NCI-H526 treated with DMSO at 0.1 percent for 48 hours (cell line): Measurements from ENCODE around the gene GPR83.
"Not testable (repeated sequence)": the region's sequence is repeated elsewhere in the genome, so short reads cannot be mapped to it uniquely, and the experiment has no call there.

Experiments used
- DNase-seq: peaks from one replicate; lab custom pipeline; 2025; lab: John Stamatoyannopoulos, UW

Gene GPR83

DNA sequence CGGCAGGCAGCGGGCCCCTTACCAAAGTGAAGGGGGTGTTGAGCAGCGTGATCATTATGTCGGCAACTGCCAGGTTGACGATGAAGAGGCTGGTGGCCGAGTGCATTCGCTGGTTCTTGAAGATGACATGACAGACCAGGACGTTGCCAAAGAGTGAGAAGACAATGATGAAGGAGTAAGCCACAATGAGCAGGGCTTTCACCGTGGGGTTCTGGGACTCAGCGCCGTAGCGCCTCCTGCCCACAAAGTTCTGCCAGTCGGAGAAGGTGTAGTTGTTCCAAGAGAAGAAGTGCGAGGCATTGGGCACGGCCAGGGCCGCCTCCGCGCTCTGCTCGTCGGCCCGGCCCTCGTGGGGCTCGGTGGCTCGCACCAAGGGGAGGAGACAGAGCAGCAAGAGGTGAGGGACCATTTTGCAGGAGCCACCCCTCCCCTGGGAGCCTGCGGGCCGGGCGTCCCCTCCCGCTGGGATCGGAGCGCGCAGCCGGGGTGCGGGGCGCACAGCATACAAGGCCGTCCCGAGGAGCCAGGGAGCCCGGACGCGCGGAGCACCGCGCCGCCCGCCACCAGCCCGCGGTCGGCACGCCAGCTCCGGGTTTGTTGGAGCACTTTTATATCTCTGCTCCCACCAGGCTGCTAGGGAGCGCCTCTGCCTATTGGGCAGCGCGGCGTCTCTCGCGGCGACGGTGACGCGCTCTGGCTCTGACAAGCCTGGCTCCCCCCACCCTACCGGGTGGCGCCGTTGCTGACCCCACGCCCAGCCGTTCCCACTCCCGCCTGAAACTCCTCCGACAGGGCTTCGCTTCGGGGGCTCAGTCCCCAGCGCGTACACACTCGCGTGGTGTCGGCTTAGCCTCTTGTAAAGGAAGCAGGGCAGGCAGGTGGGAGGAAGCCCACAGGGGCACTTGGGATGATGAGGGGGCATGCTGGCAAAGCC lies at the start of gene GPR83:
TSS of gene GPR83 (minus strand) at position 581 of the 934 bp plus-strand sequence. CDS start at position 409, 172 bp downstream.
- peak; percentile 19 for DNase-seq

DNA sequence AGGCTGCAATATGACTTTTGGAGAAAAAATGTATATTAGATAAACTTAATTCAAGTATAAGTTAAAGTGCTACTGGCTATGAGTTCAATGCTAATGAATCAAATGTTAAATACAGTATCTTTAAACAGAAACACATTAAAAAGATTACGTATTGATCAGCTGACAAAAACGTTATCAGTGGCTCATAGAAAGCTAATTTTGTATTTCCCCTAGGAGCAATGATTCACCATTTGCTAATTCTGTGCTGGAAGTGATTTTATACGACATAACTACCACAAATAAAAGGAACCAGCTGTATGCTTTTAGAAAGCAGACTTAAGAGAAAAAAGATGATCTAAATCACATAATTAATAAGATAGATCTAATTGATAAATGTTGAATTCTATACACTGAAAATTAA lies 48.8 kb upstream of the GPR83 start:
- no peak for DNase-seq

- DNase-seq, result no peak
These were observed 48.2 kb upstream of the GPR83 start for GRCh38 chr11:94449437-94449836.

DNA sequence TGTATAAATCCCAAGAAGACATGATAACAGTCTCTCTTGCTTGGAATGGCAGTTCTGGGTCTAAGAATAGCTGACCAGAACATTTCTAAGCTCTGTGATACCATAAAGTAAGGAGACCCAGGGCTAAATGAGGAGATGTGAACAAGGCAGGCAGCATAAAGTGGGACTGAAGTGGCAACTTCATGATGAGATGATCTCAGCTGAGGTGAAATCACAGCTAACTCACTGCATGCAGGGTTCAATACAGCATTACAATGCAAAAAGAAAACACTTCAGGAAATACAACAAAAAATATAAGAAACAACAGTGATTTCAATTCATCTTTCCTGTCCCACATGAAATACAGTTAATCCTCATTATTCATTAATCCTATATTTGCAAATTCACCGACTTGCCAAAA lies 47.8 kb upstream of the GPR83 start:
- DNase-seq, result no peak

DNA sequence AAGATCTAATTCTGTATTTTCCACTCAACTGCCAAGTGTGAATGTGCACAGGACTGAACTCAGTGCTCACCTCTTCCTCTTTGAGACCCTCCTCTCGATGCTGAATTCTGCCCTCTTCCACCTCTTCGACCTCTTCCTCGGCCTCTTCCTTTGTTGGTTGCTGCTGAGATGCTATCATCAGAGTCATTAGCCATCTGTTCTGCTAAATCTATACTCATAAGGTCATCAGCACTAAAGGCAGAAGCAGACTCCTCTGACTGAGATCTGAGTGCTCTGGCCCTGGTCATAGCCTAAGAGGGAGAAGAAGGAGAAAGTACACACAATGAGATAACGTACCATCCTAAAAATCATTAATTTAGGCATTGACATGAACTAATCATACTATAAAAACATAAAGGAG lies 45.9 kb upstream of the GPR83 start:
- DNase-seq, result no peak

DNA sequence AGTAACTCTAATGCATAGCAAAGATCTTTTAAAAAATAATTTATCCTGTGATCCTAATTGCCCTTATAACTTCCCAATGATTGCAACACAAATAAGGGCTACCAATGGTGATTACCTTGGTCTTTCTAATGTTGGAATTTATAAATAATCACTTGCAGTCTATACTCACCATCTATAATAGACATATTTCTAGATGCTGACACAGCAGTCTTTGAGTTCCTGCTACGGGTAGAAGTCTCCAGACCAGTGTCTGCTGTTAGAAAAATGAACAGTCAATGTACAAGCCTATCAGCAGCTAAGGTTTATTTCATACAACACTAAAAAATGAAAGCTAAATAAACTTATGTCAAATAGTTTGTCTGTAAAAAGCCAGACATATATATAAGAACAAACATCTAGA lies 44.4 kb upstream of the GPR83 start:
- no peak for DNase-seq

DNA sequence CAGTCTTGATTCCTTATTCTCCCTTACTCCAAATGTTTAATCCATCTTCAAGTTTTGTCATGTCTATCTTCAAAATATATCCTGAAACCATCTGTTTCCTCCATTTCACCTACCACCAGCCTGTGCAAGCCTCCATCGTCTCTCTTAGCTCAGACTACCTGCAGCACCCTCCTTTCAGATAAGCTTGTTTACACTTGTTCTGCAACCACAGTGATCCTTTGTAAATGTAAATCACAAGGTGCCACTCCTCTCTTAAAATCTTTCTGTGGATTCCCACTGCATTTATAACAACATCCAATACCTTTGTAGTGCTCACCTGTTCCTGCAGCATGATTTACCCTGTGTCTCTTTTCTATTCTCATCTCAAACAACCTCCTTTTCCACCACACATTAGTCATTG lies 31.8 kb upstream of the GPR83 start:
- DNase-seq, result no peak

DNA sequence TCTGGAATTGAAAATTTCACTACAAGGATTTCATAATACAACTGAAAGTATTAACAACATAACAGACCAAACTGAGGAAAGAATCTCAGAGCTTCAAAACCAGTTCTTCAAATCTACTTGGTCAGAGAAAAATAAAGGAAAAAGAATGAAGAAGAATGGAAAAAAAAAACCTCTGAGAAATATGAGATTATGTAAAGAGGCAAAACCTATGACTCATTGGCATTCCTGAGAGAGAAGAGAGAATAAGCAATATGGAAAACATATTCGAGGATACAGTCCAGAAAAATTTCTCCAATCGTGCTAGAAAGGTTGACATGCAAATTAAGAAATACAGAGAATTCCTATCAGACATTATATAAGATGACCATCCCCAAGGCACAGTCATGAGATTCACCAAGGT lies 23.4 kb upstream of the GPR83 start:
- DNase-seq, result no peak

- DNase-seq, result no peak
These were observed 22.8 kb upstream of the GPR83 start for GRCh38 chr11:94424011-94424410.

DNA sequence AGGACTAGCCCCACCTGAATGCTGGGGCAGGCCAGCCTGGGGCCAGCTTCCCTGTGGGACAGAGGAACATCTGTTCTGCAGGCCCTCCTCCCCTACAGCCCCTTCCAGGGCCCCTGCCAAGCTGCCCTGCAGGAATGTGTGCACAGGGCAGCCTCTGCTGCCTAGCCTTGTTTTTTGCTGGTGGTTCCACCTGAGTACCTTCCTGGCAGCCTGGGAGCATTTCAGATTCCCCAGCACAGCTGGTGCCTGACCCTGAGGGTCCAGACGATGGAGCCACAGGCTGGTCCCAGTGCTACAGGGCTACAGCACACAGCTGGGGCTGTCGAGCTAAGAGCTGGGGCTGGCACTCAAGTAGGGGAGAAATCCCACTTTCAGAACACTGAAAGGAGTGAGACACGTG lies 22.3 kb upstream of the GPR83 start:
- no peak for DNase-seq

GRCh38 chr11:94418123-94418765 lies 17.0 kb upstream of the GPR83 start:
- DNase-seq, result no peak

- DNase-seq, result no peak
These were observed 16.3 kb upstream of the GPR83 start for GRCh38 chr11:94417386-94417987.

DNA sequence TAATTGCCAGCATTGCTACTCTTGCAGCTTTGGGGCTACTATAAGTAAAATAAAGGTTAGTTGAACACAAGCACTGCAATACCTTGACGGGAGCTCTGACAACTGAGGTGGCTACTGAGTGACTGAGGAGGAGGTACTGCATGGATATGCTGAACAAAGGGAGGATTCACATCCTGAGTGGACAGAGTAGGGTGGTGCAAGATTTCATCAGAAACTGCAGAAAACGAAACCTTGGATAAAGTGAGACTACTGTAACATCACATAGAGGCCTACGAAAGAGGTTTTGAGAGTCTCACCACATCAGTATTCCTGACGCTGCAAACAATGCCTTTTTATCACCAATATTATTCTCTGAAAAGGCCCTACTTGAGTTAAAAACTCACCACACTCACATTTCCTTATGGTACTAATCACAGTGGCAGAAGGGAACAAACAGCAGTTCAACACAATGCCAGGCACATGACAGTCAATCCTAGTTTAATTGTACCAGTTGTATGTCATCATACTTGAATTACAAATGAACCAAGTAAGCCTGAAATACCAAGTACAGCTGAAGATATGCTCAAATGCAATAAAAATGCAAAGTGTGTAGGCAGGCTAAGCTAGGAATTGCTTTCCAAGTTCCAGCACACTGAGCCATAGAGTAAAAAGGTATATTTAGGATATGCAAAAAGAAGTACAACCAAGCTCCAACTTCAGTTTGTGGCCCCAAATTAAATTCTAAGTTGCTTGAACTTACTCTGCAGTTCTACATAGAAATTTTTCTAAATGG lies 4.0 kb upstream of the GPR83 start:
- no peak for DNase-seq

DNA sequence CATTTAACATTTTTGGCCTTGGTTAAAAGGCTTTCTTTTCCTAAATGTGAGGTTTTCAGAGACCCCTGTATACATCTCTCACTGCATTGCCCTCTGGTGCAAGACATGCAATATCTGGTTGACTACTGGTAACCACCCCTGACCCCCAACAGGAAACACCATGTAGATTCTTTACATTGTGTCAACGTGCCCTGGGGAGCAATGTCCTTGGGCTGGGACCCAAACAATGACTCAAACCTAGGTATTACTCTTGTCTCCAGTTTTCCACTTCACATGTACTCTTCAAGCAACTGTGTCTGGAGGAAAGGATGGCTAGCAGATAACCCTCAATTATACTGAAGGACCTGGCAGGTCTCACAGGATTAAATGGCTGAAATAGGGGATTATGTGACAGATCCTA lies 1.1 kb upstream of the GPR83 start:
- DNase-seq, result no peak

GRCh38 chr11:94401773-94402265 lies 600 bp upstream of the GPR83 start:
- no peak for DNase-seq

GRCh38 chr11:94400457-94400838 lies 771 bp downstream of the GPR83 start:
- no peak for DNase-seq

DNA sequence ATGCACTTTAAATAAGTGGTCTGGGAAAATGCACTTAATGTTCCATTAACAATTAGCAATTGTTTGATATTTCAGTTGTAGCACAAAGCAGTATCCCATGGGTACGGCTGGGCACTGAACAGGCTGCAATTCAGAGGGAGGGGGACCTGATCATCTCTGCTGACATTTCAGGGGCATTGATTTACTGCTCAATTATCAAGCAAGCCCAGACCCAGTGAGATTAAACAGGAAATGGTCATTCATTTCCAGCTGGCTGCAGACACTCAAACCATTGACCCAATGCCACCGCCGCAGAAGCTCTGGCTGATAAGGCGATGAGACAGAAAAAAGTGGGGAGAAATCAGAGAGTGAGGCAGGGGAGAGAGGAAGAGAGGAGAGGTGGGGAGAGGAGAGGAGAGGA lies 1.2 kb downstream of the GPR83 start:
- no peak for DNase-seq

DNA sequence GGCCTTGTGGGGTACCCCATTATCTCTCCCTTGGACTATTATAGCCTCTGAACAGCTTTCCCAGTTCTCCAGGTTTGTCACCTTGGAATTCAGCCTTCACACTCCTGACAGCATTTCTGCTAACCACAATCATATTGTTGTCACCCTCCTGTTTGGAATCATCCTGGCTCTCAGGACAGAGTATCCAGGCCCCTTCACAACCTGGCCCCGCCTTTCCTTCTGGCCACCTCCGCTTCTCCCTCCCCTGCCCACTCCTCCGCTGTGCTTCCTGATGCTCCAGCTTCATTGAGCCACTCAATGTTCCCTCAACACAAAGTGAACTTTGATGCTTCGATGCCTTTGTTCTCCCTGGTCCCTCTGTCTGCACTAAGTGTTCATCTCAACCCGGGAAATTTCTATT lies 3.1 kb downstream of the GPR83 start:
- DNase-seq, result no peak

- no peak for DNase-seq
These were observed 4.9 kb downstream of the GPR83 start for GRCh38 chr11:94396282-94396681.

GRCh38 chr11:94391937-94392336 lies 9.3 kb downstream of the GPR83 start:
- not testable (repeated sequence) for DNase-seq

- DNase-seq, result no peak
These were observed 21.6 kb downstream of the GPR83 start for GRCh38 chr11:94379613-94380012.

DNA sequence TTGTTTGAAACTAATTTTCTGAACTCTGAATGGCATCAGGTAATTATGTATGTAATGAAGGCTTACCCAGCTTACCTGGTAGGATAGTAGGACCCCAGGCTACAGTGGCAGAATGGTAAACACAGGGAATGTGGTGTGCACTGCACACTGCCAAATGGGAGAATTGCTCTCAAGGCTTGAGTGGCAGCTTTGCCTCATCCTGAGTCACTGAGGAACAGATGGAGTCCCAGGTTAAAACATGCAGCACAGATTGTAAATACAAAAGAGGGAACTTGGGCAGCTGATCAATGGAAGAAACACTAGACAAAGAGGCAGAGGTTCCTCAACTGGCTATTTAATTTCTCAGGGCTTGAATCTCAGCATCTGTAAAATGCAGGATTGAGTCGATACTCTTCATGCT lies 24.4 kb downstream of the GPR83 start:
- DNase-seq, result no peak
